ENCODE measurements around the gene MAP2K5.

The MAP2K5 gene

GRCh38 chr15:67784856-67785430 is 242.4 kb downstream of the MAP2K5 start:
- no peak for TF ChIP-seq CTCF (IDR thresholded peaks at IDR 0.05; ENCODE audit: low read length, missing control alignments)
- DNase-seq (ENCODE audit: low read depth) = no peak
- H3K4me3 ChIP-seq (replicated peaks; ENCODE audit: low read depth, low read length) = no peak overlapping the region

- TF ChIP-seq CTCF (IDR thresholded peaks at IDR 0.05; ENCODE audit: low read length, missing control alignments) = no peak
- no peak overlapping the region for H3K4me3 ChIP-seq (replicated peaks; ENCODE audit: low read depth, low read length)
- DNase-seq (ENCODE audit: low read depth) = no peak
These were observed 242.9 kb downstream of the MAP2K5 start for GRCh38 chr15:67785431-67785830.

GRCh38 chr15:67786646-67787045 is 244.1 kb downstream of the MAP2K5 start:
- no peak overlapping the region for H3K4me3 ChIP-seq (replicated peaks; ENCODE audit: low read depth, low read length)
- no peak for TF ChIP-seq CTCF (IDR thresholded peaks at IDR 0.05; ENCODE audit: low read length, missing control alignments)
- no peak for DNase-seq (ENCODE audit: low read depth)

GRCh38 chr15:67788986-67789385 is 246.5 kb downstream of the MAP2K5 start:
- H3K4me3 ChIP-seq (replicated peaks; ENCODE audit: low read depth, low read length) = no peak overlapping the region
- TF ChIP-seq CTCF (IDR thresholded peaks at IDR 0.05; ENCODE audit: low read length, missing control alignments) = no peak
- DNase-seq (ENCODE audit: low read depth) = no peak

GRCh38 chr15:67790610-67791319 is 248.3 kb downstream of the MAP2K5 start:
- TF ChIP-seq CTCF (IDR thresholded peaks at IDR 0.05; ENCODE audit: low read length, missing control alignments) = no peak

GRCh38 chr15:67792250-67792942 is 249.9 kb downstream of the MAP2K5 start:
- DNase-seq (ENCODE audit: low read depth) = no peak
- no peak for TF ChIP-seq CTCF (IDR thresholded peaks at IDR 0.05; ENCODE audit: low read length, missing control alignments)
- H3K4me3 ChIP-seq (replicated peaks; ENCODE audit: low read depth, low read length) = no peak overlapping the region

More at GRCh38 chr15:67790610-67791319, 248.3 kb downstream of the MAP2K5 start:
- no peak for DNase-seq (ENCODE audit: low read depth)
- no peak overlapping the region for H3K4me3 ChIP-seq (replicated peaks; ENCODE audit: low read depth, low read length)
